HuH-7.5 (cell line): ENCODE data around the gene SEZ6.

Experiments used
- DNase-seq: peaks from one replicate; pipeline ENCODE4 v3.0.0; 2011; ENCODE audit warnings: low spot score

The SEZ6 gene

DNA sequence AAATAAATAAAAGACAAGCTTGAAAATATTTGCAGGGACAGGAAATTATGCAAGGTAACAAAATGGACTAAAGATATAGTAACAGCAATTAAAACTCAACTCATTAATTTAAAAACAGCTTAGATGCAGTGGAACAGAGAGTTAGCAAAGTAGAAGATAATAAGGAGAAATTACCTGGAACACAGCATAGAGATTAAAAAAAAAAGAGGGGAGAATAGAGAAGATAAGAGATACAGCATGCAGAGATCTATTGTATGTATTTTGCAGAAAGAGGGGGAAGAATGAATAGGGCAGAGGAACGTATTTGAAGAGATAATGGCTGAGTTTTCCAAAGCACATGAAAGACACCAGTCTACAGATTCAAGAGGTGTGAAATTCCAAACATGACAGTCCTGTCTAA, 28.7 kb upstream of the SEZ6 start:
- DNase-seq, result no peak

DNA sequence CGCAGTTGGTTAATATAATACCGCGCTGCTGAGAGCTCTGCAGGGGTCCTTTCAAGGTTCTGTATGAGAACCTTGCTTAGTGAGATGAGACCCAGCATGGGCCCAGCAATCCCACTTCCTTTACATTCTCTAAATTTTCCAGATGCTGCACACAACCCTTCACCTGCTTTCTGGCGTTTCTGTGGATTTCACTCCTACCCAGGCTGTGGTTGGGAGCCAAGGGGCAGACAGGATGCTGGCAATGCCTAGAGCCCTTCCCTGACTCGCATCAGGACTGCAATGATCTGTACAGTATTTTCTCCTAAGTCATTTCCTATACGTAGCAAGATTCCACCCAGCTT, 27.0 kb upstream of the SEZ6 start:
- no peak for DNase-seq

DNA sequence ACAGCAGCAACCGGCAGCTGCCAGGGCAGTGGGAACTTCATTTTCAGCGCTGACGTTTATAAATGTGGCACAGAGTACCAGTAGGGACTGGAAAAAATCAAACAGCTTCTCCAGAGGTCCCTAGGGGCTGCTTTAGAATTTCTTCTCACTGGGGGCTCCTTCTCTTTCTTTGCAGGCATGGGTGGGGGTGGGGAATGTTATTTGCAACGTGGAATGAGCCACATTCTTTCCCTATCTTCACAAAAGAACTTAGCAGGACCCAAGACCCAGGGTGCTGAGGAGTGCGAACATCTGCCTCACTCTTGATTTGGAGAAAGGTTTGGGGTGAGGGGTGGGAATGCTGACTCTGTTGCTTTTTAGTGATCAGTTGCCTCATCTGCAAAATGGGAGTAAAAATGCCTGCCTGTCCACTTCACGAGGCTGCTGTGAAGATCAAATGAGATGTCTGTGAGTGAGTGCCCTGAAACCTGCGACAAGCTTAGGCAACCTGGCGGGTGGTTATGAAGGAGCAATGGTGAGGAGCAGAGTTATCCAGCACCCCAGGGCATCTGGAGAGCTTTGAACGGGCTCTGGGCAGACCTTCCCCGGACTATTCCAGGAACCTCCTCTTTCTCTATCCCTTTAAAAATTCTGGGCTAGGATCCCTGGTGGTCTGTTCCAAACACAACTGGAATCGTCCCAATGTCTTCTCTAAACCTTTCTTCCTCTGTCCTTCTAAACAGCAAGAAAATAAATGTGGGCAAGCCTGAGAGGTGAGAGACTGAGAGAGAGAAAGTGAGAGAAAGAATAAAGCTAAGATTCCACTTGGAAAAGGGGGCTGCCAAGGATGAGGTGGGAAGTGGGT, 26.4 kb upstream of the SEZ6 start:
- no peak for DNase-seq

DNA sequence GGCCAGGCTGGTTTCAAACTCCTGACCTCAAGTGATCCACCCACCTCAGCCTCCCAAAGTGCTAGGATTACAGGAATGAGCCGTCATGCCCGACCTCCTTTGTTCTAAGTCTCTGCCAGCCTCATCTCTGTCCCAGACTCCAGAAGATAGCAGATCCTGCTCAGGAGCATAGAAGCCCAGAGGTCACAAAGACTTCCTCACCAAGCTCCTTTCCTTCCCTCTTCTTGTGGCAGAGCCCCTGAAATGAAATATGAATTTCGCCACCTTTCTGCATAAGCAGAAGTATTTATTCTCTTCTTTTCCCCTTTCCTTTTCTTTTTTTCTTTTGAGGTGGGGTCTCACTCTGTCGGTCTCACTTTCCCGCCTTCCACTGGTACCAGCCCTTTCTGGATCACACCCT, 25.7 kb upstream of the SEZ6 start:
- no peak for DNase-seq

DNA sequence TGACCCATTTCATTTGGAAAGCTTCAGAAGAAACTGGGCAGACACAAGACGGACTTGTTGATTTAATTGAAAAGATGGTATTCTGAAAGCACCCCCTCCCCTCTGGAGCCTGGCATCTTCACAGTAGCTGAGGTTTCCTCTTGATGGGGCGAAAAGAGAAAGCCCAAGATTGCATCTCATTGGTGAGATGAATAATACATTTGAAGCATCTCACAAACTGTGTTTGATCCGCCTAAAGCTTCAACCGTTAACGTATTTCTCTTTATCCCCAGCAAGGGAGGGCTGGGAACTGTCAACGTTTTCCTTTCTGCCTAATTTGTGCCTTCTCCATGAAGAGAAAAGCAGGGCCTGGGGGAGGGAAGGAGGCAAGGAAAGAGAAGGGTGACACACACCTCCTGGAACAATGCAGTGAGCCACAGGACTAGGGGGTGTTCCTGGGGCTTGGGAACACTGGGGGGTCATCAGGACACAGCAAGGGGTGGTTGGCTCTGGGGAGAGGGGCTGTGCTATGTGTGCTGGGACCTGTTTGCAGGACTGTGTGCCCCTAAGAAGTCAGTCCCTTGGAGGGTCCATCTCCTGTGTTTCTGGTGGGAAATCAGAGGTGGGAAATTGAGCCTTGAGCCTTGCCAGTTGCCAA, 18.6 kb upstream of the SEZ6 start:
- DNase-seq, result no peak

DNA sequence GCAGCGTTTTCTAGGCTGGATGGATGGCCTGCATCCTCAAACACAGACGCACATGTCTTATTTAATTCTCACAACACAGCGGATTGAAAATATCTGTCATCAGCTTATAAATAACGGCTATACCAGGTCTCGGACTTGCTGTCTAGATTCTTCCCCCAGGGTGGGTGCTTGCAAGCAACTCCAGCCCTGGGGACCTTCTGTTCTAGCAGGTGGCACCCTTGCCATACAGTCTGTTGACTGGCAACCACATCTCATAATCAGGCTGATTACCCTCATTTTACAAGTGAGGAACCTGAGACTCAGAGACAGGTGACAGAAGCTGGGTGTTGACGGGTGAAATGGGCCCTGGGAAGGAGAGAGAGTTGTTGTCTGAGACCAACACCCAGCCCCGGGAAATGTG, 16.2 kb upstream of the SEZ6 start:
- DNase-seq, result no peak

DNA sequence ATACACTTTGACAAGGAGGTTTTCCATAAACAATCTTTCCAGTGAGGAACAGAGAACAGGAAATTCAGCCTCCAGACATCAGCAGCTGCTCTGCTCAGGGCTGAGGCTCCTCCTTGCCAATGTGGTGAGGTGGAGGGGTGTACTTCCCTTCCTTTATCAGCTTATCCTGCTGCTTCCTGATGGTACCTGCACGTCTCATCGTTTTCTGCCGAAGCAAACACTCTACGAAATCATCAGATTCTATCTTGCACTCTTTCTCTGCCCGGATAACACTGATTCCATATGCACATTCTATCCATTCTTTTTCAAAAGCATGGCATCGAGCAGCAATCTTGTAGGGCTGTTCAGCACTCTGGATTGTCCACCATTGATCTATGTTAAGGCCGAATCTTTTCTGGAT, 15.4 kb upstream of the SEZ6 start:
- no peak for DNase-seq

DNA sequence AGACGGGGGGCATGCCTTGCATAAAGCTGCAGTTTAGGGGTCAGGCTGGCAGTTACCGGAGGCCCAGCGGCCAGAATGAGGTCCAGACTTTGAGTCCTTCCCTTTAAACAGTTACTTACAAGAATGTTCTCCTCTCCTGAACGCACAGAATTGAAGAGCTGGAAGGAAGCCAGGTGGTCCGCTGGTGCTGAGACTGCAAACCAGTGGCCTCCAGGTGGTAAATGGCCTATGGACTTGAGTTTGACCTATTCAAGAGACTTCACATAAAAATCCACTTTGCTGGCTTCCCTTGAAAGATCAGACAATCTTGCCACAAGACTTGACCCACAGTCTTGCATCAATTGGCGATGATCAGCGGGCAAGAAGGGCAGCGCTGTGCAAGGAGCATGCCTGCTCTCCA, 14.7 kb upstream of the SEZ6 start:
- DNase-seq, result no peak

DNA sequence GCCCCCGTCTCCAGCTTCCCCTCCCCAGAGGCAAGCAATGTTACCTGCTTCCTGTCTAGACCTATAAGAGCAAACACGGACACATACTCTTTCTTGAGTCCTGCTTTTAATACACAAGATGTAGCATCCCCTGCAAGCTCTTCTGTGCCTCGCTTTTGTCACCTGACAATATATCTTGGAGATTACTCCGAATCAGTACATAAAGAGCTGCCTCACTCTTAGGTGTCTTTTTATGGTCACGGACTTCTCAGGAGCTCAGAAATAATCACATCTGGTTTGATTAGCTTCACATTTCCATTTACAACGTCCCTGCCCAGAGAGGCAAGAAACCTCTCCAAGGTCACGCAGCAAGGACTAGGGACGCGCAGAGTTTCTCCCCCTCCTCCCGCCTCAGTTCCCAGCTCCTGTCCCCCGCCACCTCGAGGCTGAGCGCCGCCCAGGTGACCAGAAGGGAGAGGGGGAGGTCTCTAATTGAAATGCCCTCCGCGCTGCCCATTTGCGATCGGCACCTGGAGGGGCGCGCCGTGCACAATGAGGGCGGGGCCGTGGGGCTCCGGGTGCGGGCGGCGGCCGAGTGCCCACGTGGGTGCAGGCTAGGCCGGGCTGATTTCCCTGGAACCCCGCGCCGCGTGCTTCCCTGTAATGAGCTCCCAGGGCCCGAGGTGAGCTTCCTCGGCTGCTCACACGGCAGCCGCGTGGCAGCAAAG, 13.8 kb upstream of the SEZ6 start:
- DNase-seq, result no peak

DNA sequence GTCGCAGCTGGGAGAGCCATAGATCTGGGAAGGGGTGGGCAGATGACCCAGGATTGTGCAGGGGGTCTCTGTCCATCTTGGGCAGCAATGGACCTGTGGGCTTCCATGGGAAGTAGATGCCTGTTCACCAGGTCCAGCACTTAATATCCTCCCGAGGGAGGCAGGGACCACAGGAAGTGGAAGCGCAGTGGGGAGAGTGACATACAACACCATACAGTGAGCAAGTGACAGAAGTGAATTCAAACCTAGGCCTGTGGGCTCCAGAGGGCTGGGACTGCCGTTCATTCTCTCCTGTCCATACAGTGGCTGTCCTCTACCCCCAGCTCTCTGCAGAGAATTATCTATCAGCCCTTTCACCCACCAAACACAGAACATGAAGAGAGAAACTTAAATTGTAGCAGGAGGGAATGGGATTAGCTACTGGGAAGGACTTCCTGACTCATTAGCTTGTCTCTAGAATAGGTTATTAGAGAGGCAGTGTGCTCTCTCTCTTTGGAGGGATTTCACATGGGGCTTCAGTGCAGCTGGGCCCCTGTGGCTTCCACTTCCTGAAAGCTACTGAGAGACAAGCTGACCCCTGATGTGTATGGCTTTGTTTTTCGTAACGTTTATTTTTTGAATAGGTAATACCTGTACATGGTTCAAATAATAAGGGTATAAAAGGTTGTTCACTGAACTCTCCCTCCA, 13.1 kb upstream of the SEZ6 start:
- DNase-seq, result no peak

DNA sequence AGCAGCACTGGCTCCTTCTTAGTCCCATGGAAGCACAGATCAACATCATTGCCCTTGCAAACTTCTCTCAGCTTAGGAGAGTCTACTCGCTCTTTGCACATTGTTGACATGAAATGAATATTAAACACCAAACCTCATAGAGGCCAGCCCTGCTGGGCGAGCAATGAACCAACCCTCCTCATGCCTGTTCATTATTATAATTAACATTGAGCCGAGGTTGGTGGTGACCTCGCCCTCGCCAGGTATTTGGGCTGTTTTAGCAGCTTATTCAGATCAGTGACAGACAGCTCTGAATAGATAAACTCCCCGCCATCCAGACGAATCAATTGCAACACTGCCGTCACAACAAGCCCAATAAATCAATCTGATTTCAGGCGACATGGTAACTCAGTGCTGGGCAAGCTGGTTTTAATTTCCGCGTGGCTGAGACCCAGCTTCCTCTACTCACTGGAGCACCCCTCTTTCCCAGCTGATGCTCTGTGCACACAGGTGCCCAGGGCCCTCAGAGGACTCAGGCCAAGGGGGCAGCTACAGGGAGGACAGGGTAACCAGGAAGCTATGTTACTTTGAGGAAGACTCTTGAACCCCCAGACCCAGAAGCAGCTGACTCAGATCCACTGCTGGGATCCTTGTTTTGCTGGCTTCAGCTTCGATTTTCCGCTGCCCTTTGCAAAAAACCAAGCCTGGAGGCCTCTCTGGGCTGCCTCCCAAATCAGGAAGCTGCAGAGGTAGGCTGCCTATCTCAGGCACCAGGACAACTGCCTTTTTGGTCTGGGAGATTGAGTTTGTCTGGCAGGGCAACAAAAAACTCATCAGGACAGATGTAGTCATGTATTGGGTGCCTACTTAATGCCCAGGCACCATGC, 10.7 kb upstream of the SEZ6 start:
- no peak for DNase-seq

DNA sequence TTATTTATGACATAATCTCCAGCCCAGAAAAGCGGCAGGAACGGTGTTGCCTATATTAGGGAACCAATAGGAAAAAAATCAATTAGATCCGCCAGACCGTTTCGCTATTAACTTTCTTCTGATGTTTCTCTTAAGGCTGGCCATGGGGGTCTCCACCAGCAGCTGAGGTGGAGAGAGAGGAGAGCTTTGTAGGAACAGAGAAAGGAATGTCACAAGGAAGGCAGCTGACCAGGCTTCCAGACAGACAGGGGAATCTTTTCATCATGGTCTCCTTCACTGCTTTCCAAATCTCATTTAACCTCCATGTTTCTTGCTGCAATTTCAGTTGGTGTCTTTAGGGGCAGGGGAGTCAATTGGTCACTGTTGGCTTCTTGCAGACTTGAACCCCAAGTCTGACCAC, 8.9 kb upstream of the SEZ6 start:
- no peak for DNase-seq

DNA sequence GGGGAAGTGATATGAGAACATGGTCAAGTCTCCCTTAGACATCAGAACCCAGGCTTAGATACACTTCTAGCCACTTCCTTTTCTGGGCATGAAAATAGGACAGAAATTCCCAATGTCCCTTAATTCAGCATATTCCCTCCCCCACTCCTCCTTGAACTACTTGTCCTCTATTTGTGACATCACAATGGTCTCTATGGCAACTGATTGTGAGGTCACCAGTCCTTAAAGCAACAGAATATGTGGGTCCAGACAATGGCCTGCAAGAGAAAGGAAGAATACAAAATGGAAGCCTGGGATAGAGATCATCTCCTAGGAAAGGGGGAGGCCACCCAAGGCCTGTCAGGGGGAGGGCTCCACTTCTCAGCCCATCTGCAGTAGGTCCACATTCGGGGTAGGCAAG, 6.7 kb upstream of the SEZ6 start:
- DNase-seq, result no peak

DNA sequence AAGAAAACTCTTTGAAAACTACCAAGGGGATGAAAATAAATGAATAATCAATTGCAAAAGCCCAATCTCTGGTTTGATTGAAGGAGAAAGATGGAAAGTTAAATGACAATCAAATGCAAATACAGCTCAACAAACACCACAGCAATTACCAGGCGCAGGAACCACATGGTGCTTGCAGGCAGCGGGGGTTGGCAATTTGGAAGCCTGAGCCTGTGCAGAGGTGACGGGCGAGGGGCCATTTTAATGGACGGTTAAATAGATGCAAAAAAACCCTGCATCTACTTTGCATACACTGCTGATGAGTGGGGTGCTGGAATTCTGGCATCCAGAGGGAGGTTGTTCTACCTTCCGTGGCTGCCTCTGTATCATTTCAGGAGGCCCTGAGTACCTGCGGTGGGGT, 4.8 kb upstream of the SEZ6 start:
- DNase-seq, result no peak

DNA sequence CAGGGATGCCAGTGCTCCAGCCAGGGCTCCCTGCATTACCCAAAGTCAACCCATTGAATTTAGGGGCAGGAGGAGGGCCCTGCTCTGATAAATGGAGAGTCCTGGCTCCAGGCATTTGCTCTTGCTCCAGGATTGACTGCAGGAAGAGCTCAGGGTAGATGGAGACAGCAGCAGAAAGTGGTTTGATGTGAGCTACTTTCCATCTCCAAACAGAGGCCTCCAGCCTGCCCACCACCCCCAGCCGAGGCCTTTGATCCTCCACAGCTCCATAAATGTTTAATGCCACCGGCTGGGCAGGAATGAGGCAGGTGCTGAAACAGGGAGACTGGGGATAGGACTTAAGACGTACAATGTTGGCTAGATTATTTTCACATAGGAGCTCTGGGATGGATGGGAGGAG, 4.3 kb upstream of the SEZ6 start:
- DNase-seq, result no peak

DNA sequence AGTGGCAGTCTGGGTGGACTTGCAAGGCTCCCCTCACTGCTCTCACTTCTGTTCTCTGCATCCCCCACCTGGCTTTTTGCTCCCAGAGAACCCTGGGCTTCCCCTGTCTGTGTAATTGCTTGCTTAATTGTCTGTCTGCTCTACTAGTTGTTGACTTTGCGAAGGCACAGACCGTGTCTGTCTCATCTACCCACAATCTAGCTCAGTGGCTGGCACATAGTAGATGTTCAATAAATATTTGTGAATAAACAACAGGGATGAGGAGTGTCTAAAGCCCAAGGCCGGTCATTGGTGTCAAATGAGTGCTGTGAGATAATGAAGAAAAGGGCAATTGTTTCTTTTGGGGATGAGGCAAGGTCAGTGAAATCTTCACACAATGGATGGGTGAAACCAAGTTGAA, 2.8 kb upstream of the SEZ6 start:
- no peak for DNase-seq

DNA sequence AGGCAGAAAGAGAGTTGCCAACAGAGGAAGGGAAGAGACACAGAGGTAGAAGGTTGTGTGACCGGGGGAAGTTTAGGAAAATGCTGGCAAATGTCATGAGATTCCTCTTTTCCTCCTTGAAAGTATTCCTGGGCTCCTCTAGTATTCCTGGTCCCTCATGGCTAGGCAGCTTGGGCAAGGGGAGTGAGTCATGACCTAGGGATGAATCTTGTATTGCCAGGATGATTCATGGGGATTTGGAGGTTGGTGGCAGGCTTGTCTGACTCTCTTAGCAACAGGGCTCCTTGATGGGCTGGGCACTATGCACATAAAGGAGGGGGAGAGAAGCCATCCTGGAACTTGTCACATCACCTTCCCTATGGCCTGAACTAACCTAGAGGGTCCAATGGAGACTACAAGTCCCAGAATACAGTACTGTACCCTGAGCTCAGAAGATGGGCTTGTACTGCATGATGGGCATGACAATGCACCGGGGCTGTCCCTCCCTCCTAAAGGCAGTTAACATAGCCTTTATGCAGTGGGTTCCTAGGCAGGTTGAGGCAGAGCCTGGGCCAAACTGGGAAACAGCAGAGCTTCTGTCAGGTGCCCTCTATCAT, 2.1 kb upstream of the SEZ6 start:
- no peak for DNase-seq

DNA sequence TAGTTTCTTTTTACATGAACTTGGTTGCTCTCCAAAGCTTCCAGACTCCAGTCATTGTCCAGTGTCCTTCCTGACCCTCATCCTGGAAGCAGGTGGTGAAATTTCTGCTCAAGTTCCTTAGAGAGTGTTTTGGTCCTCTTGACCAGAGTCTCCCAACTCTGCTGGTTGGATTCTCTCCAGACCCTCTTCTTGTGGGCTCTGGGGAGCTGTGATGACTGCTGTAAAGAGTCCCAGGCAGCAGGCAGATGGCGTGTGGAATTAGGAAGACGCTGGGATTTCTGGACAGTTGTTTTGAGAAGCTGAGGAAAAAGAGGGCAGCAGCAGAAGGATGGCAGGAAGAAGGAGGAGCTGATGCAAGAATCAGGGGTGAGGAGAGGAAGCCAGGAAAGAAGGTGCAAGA, 1.6 kb upstream of the SEZ6 start:
- DNase-seq, result no peak

DNA sequence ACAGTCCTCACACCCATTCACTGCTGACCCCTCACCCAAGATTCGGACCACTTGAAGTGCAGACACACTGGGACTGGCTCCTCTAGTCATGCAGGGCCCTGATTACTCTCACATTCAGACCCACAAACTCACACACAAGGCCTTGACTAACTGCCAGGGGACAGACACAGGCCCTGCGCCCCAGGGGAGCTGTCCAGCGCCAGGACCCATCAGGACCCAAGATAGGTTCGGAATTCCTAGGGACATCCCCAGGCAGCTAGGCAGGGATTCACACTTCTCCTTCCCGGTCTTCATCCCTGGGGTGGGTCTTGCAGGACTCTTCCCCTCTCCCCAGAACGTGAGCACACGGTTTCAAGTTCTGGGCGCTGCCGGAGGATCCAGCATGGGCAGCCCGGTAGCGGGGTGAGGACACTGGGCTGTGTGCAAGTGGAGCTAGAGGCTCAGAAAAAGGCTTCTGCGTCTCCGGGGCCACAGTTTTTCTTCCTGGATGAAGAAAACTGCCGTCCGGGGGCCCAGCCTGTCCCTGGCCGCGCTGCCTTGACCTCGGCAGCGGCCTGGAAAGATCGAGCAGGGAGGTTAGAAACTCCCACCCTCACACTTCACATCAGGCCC, 1.6 kb downstream of the SEZ6 start:
- DNase-seq, result no peak

DNA sequence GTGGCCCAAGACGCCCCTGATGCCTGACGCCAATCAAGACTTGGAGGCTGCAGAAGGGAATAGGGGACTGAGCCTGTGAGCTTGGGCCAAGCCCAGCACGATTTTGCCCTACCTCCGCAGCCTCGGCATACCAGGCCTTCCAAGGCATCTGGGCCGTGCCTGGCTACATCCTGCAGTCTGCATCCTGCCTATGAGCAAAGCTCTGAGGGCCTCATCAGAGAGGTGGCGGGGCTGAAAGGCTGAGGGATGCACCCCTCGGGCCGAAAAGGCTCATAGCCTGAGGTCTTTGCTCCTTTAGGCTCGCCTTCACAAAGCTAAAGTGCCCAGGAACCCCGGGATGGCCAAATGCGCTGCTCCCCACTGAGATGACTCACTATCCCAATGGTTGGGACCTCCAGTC, 2.5 kb downstream of the SEZ6 start:
- no peak for DNase-seq

DNA sequence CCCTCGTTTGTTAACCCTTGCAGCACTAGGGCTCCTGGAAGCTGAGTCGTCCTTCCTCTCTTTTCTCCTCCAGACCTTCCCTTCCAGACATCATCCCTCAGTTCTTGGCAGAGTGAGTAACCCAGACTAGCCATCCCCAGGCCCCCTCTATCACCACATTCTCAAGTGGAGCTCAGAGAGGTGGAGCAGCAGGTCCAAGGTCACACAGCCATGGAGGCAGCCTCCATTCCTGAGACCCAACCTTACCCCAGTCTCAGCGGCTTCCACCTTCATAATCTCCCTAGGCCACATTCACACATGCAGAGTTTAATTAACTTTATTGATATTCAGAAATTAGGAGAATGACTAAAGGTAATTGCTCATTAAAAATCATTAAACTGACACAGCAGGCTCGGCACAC, 3.0 kb downstream of the SEZ6 start:
- DNase-seq, result no peak
